ENCODE data around the gene IGF1R. TPM values are rescaled to one million over a fixed set of nuclear protein-coding genes. Genes with fewer than 3 reads are reported as not detected.
A peak's percentile ranks its signal among the peaks of the same experiment; 100 is the strongest.

The IGF1R gene
- total RNA-seq, 4 donors from 2014 or later, result 59.6 to 172 (median 88.5) TPM

- WGBS, 2 donors, result 79 to 81% methylated on average over 13 of the region's 13 CpGs
- no peak for DNase-seq (ENCODE audit: low spot score in 2 of 2)
- intact Hi-C loops (cut with DNase I; ENCODE audit: low total_unique reads), result no loop called here
- no peak overlapping the region for H3K4me3 ChIP-seq (ENCODE audit: low read depth, poor library complexity, severe bottlenecking)
- TF ChIP-seq POLR2A (IDR thresholded peaks at IDR 0.05) (no peak), CTCF (IDR thresholded peaks at IDR 0.05) (no peak)
These were observed 82.7 kb downstream of the IGF1R start for GRCh38 chr15:98730860-98731711.

GRCh38 chr15:98731712-98732450 lies 83.5 kb downstream of the IGF1R start:
- no peak for TF ChIP-seq CTCF (IDR thresholded peaks at IDR 0.05)
- no peak for TF ChIP-seq POLR2A (IDR thresholded peaks at IDR 0.05)
- intact Hi-C loops (cut with DNase I; ENCODE audit: low total_unique reads), result no loop called here
- peak in 1 of 2 donors; percentile 65 for DNase-seq (ENCODE audit: low spot score in 2 of 2)
- no peak overlapping the region for H3K4me3 ChIP-seq (ENCODE audit: low read depth, poor library complexity, severe bottlenecking)
- WGBS, 2 donors, result 86 to 92% methylated on average over 9 of the region's 9 CpGs

GRCh38 chr15:98733098-98733497 lies 84.8 kb downstream of the IGF1R start:
- 93 to 98% methylated on average over 5 of the region's 5 CpGs for WGBS, 2 donors
- no peak overlapping the region for H3K4me3 ChIP-seq (ENCODE audit: low read depth, poor library complexity, severe bottlenecking)
- intact Hi-C loops (cut with DNase I; ENCODE audit: low total_unique reads), result no loop called here
- peak in 1 of 2 donors; percentile 53 for DNase-seq (ENCODE audit: low spot score in 2 of 2)
- TF ChIP-seq POLR2A (IDR thresholded peaks at IDR 0.05) (no peak), CTCF (IDR thresholded peaks at IDR 0.05) (no peak)

- intact Hi-C loops (cut with DNase I; ENCODE audit: low total_unique reads), result no loop called here
- peak in 1 of 2 donors; percentile 56 for DNase-seq (ENCODE audit: low spot score in 2 of 2)
- WGBS, 2 donors, result 73 to 75% methylated on average over 8 of the region's 8 CpGs
- no peak overlapping the region for H3K4me3 ChIP-seq (ENCODE audit: low read depth, poor library complexity, severe bottlenecking)
- TF ChIP-seq POLR2A (IDR thresholded peaks at IDR 0.05) (no peak), CTCF (IDR thresholded peaks at IDR 0.05) (no peak)
These were observed 86.3 kb downstream of the IGF1R start for GRCh38 chr15:98734466-98735199.

- 94 to 97% methylated on average over 4 of the region's 4 CpGs for WGBS, 2 donors
- DNase-seq (ENCODE audit: low spot score in 2 of 2), result peak in 1 of 2 donors; percentile 40
- no peak overlapping the region for H3K4me3 ChIP-seq (ENCODE audit: low read depth, poor library complexity, severe bottlenecking)
- TF ChIP-seq POLR2A (IDR thresholded peaks at IDR 0.05) (no peak), CTCF (IDR thresholded peaks at IDR 0.05) (no peak)
- intact Hi-C loops (cut with DNase I; ENCODE audit: low total_unique reads), result no loop called here
These were observed 87.0 kb downstream of the IGF1R start for GRCh38 chr15:98735304-98735703.
